Measurements from ENCODE around the gene CEPT1. TPM values are rescaled to one million over a fixed set of nuclear protein-coding genes. Genes with fewer than 3 reads are reported as not detected.

Gene CEPT1
- total RNA-seq, 1 donor from 2014 or later = 37.8 TPM

DNA sequence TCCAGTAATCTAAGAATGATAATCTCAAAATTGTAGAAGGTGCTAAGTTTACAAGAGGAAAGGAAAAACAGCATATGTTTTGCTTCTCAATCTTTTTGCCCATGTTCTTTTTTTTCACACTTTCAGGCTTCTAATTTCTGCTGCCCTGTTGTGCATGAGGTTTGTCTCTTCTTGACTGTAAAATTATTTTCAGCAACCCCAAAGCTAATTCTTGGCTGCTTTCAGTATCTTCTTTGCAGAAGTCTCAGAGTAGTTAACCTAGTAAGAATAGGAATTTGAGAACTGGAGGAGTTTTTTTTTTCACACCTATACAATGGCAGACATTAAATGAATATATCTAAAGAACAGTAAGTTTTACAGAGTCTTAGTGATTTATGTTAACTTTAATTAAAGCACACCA, 34.0 kb downstream of the CEPT1 start:
- no peak overlapping the region for H3K4me3 ChIP-seq
- intact Hi-C loops (cut with DNase I) = no loop called here
- H3K4me1 ChIP-seq = no peaks in the 10 kb centered on the region
- H3K9me3 ChIP-seq = no peaks in the 10 kb centered on the region
- TF ChIP-seq, protein P1, sequence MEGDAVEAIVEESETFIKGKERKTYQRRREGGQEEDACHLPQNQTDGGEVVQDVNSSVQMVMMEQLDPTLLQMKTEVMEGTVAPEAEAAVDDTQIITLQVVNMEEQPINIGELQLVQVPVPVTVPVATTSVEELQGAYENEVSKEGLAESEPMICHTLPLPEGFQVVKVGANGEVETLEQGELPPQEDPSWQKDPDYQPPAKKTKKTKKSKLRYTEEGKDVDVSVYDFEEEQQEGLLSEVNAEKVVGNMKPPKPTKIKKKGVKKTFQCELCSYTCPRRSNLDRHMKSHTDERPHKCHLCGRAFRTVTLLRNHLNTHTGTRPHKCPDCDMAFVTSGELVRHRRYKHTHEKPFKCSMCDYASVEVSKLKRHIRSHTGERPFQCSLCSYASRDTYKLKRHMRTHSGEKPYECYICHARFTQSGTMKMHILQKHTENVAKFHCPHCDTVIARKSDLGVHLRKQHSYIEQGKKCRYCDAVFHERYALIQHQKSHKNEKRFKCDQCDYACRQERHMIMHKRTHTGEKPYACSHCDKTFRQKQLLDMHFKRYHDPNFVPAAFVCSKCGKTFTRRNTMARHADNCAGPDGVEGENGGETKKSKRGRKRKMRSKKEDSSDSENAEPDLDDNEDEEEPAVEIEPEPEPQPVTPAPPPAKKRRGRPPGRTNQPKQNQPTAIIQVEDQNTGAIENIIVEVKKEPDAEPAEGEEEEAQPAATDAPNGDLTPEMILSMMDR (IDR thresholded peaks at IDR 0.05) = no peak
- TF ChIP-seq POLR2AphosphoS5 (IDR thresholded peaks at IDR 0.05; ENCODE audit: insufficient read depth in 1 of 2, low read depth in 1 of 2) = no peak
- TF ChIP-seq POLR2A (IDR thresholded peaks at IDR 0.05) = no peak
- peaks cover 0 to 38% of the 10 kb centered on the region in 2 donors for H3K36me3 ChIP-seq
- no peak for DNase-seq (ENCODE audit: extremely low spot score in 2 of 2)
- no peak overlapping the region for H3K27ac ChIP-seq
- H3K27me3 ChIP-seq = no peaks in the 10 kb centered on the region

DNA sequence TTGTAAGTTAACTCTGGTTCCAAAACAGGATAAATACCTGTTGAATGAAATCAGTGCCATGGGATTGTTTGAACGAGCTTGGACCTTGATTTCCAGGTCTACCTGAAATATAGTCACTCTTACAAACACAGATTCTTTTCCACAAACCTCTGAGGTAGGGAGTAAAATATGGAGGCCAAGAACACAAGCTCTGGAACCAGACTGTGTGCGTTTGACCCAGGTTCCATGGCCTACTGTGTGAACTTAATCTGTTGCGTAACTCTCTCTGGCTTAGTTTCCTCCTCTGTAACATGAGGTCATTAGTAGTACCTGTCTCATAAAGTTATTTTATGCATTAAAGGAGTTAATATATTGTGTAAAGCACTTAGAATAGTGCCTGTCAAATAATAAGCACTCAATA, 35.3 kb downstream of the CEPT1 start:
- intact Hi-C loops (cut with DNase I) = no loop called here
- Histone ChIP-seq H3K27me3 (no peaks in the 10 kb centered on the region), H3K9me3 (no peaks in the 10 kb centered on the region), H3K4me3 (no peak overlapping the region), H3K4me1 (no peaks in the 10 kb centered on the region), H3K27ac (no peak overlapping the region), H3K36me3 (peaks cover 0 to 33% of the 10 kb centered on the region in 2 donors)
- no peak for DNase-seq (ENCODE audit: extremely low spot score in 2 of 2)
- TF ChIP-seq, protein P1 (IDR thresholded peaks at IDR 0.05) = no peak
- TF ChIP-seq POLR2AphosphoS5 (IDR thresholded peaks at IDR 0.05; ENCODE audit: insufficient read depth in 1 of 2, low read depth in 1 of 2) = no peak
- no peak for TF ChIP-seq POLR2A (IDR thresholded peaks at IDR 0.05)

DNA sequence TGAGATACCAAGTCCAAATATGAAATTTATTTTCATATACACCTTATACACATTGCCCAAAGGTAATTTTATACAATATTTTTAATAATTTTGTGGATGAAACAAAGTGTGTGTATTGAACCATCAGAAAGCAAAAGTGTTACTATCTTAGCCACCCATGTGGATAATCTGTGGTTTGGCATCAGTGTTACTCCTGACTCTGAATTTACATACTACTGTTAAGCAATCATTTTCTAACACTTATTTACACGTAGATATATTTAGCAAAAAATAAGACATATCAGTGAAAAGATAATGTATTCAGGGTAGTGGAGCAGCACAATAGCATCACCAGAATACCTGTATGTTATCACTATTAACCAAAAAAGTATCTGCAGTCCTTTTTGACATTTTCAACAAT, 36.7 kb downstream of the CEPT1 start:
- Histone ChIP-seq H3K27ac (no peak overlapping the region), H3K4me1 (no peaks in the 10 kb centered on the region), H3K27me3 (no peaks in the 10 kb centered on the region), H3K36me3 (peaks cover 0 to 32% of the 10 kb centered on the region in 2 donors), H3K9me3 (no peaks in the 10 kb centered on the region), H3K4me3 (no peak overlapping the region)
- intact Hi-C loops (cut with DNase I) = no loop called here
- TF ChIP-seq POLR2A (IDR thresholded peaks at IDR 0.05) (no peak), POLR2AphosphoS5 (IDR thresholded peaks at IDR 0.05; ENCODE audit: insufficient read depth in 1 of 2, low read depth in 1 of 2) (no peak)
- TF ChIP-seq, protein P1 (IDR thresholded peaks at IDR 0.05) = no peak
- no peak for DNase-seq (ENCODE audit: extremely low spot score in 2 of 2)

DNA sequence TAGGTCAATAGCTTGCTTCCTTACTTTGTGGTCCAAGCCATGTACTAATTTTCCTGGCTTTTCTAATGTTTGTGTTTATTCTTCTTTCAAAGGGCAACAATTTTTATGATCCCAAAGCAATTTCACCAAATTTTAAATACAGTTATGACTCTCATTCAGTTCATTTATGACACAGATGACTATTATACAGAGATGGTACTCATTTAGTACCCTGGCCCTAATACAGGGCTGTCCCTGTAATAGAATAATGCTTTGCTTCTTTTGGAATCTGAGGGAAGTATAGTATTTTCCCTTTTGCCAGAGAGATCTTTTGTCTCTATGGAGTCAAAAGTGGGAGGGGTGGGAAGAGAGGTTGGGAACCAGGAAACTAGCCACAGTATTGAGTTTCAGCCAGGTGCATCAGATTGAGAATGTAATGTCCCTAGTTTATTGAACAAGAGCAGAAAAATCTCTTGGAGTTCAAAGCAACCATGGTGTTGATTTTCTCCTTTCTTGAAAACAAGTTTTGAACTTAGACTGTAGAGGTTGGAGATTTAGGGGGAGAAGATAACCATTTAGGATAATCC, 40.0 kb downstream of the CEPT1 start:
- no peak for DNase-seq (ENCODE audit: extremely low spot score in 2 of 2)

DNA sequence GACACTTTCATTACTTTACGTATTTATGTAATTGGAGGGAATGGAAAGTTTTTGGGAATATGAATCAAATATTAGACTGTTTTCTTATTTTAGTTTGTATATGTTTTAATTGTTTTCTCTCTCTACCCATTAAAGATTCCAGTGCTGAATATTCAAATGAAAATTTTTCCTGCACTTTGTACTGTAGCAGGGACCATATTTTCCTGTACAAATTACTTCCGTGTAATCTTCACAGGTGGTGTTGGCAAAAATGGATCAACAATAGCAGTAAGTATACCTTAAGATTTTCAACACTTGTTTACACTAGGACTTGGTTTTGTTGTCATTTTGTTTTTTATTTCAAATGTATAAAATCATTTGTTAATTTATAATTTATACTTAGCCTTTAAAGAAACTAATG, 42.0 kb downstream of the CEPT1 start:
- TF ChIP-seq POLR2AphosphoS5 (IDR thresholded peaks at IDR 0.05; ENCODE audit: insufficient read depth in 1 of 2, low read depth in 1 of 2) (no peak), POLR2A (IDR thresholded peaks at IDR 0.05) (no peak)
- TF ChIP-seq, protein P1 (IDR thresholded peaks at IDR 0.05) = no peak

More for the DNA sequence above, 40.0 kb downstream of the CEPT1 start:
- Histone ChIP-seq H3K27ac (no peak overlapping the region), H3K27me3 (no peaks in the 10 kb centered on the region), H3K4me1 (peaks cover 9% of the 10 kb centered on the region), H3K36me3 (peaks cover 0 to 7% of the 10 kb centered on the region in 2 donors), H3K9me3 (no peaks in the 10 kb centered on the region), H3K4me3 (no peak overlapping the region)
- intact Hi-C loops (cut with DNase I) = no loop called here
- TF ChIP-seq, protein P1 (IDR thresholded peaks at IDR 0.05) = no peak
- no peak for TF ChIP-seq POLR2A (IDR thresholded peaks at IDR 0.05)
- TF ChIP-seq POLR2AphosphoS5 (IDR thresholded peaks at IDR 0.05; ENCODE audit: insufficient read depth in 1 of 2, low read depth in 1 of 2) = no peak

More for the DNA sequence above, 42.0 kb downstream of the CEPT1 start:
- Histone ChIP-seq H3K27me3 (no peaks in the 10 kb centered on the region), H3K4me3 (no peak overlapping the region), H3K36me3 (peaks cover 0 to 5% of the 10 kb centered on the region in 2 donors), H3K9me3 (no peaks in the 10 kb centered on the region), H3K27ac (no peak overlapping the region), H3K4me1 (peaks cover 9% of the 10 kb centered on the region)
- intact Hi-C loops (cut with DNase I) = no loop called here
- DNase-seq (ENCODE audit: extremely low spot score in 2 of 2) = no peak
